Measurements from ENCODE around the gene ISG20. TPM values are rescaled to one million over a fixed set of nuclear protein-coding genes. Genes with fewer than 3 reads are reported as not detected.

The ISG20 gene
- total and polyA plus RNA-seq, 8 donors, result 3.0 to 14.2 (median 7.2) TPM

- WGBS, 2 donors, result 82 to 87% methylated on average over 12 of the region's 12 CpGs
- DNase-seq, result no peak
- Histone ChIP-seq H3K4me1 (peaks cover 10 to 23% (median 17%) of the 10 kb centered on the region in 3 donors), H3K27me3 (no peaks in the 10 kb centered on the region), H3K4me3 (no peak overlapping the region), H3K36me3 (no peaks in the 10 kb centered on the region), H3K9me3 (no peaks in the 10 kb centered on the region), H3K27ac (no peak overlapping the region)
- no peak for FAIRE-seq
- TF ChIP-seq CTCF (IDR thresholded peaks at IDR 0.05), result no peak
- intact Hi-C loops (cut with DNase I), result no loop called here
- no peak for ATAC-seq
These were observed 11.7 kb downstream of the ISG20 start for GRCh38 chr15:88650556-88650955.

- no peak overlapping the region for H3K4me3 ChIP-seq
These were observed 12.4 kb downstream of the ISG20 start for GRCh38 chr15:88651136-88651732.

GRCh38 chr15:88651971-88652370 lies 13.2 kb downstream of the ISG20 start:
- Histone ChIP-seq H3K9me3 (no peaks in the 10 kb centered on the region), H3K36me3 (no peaks in the 10 kb centered on the region), H3K4me3 (no peak overlapping the region), H3K27ac (no peak overlapping the region), H3K27me3 (no peaks in the 10 kb centered on the region), H3K4me1 (peaks cover 10 to 23% (median 17%) of the 10 kb centered on the region in 3 donors)
- intact Hi-C loops (cut with DNase I), result no loop called here
- no peak for ATAC-seq
- FAIRE-seq, result no peak
- DNase-seq, result no peak
- WGBS, 2 donors, result 89 to 97% methylated on average over 8 to 9 of the region's 9 CpGs
- no peak for TF ChIP-seq CTCF (IDR thresholded peaks at IDR 0.05)

More at GRCh38 chr15:88651136-88651732, 12.4 kb downstream of the ISG20 start:
- WGBS, 2 donors, result 70 to 72% methylated on average over 7 of the region's 7 CpGs
- H3K36me3 ChIP-seq, result no peaks in the 10 kb centered on the region
- ATAC-seq, result no peak
- FAIRE-seq, result no peak
- TF ChIP-seq CTCF (IDR thresholded peaks at IDR 0.05), result no peak
- H3K27ac ChIP-seq, result no peak overlapping the region
- H3K4me1 ChIP-seq, result peaks cover 10 to 23% (median 17%) of the 10 kb centered on the region in 3 donors
- H3K9me3 ChIP-seq, result no peaks in the 10 kb centered on the region
- no peaks in the 10 kb centered on the region for H3K27me3 ChIP-seq
- no peak for DNase-seq
- intact Hi-C loops (cut with DNase I), result no loop called here

GRCh38 chr15:88652456-88653199 lies 13.8 kb downstream of the ISG20 start:
- Histone ChIP-seq H3K9me3 (no peaks in the 10 kb centered on the region), H3K27me3 (no peaks in the 10 kb centered on the region), H3K27ac (no peak overlapping the region), H3K4me3 (no peak overlapping the region), H3K36me3 (no peaks in the 10 kb centered on the region), H3K4me1 (peaks cover 10 to 19% (median 13%) of the 10 kb centered on the region in 3 donors)
- intact Hi-C loops (cut with DNase I), result no loop called here
- DNase-seq (no peak), FAIRE-seq (no peak), ATAC-seq (no peak)
- TF ChIP-seq CTCF (IDR thresholded peaks at IDR 0.05), result no peak
- 76 to 80% methylated on average over 6 to 7 of the region's 8 CpGs for WGBS, 2 donors
